ENCODE data around the gene RSPO4.
A peak's percentile ranks its signal among the peaks of the same experiment; 100 is the strongest.

GRCh38 chr20:953742-954141 is 48.4 kb downstream of the RSPO4 start:
- TF ChIP-seq CTCF (conservative IDR thresholded peaks at IDR 0.05 in 1 of 2, IDR thresholded peaks at IDR 0.05 in 1 of 2; ENCODE audit: extremely low read depth in 1 of 2, insufficient read depth in 1 of 2, low read depth in 1 of 2, low read length in 2 of 2) = peak in 1 of 2 donors; percentile 50
- no peak for TF ChIP-seq EZH2 (IDR thresholded peaks at IDR 0.05; ENCODE audit: borderline replicate concordance, low read length)

Data from mammary epithelial cell (primary cell).